ENCODE data around the gene PDE1C. TPM values are rescaled to one million over a fixed set of nuclear protein-coding genes. Genes with fewer than 3 reads are reported as not detected.
A peak's percentile ranks its signal among the peaks of the same experiment; 100 is the strongest.
"Not testable (repeated sequence)": the region's sequence is repeated elsewhere in the genome, so short reads cannot be mapped to it uniquely, and the experiment has no call there.

Gene PDE1C
- total RNA-seq, 1 donor from 2014 or later: 54.6 TPM

GRCh38 chr7:32089256-32089655, 19.0 kb upstream of the PDE1C start:
- H3K4me1 Mint-ChIP-seq (ENCODE audit: low read depth): peaks cover 27% of the 10 kb centered on the region
- no peak for DNase-seq (ENCODE audit: low spot score)
- H3K4me3 Mint-ChIP-seq (ENCODE audit: unreplicated experiment): no peak overlapping the region
- no peaks in the 10 kb centered on the region for H3K36me3 Mint-ChIP-seq (ENCODE audit: low read depth)
- no peaks in the 10 kb centered on the region for H3K27me3 Mint-ChIP-seq (ENCODE audit: low read depth)
- no peaks in the 10 kb centered on the region for H3K9me3 Mint-ChIP-seq (ENCODE audit: low read depth)
- H3K27ac Mint-ChIP-seq (ENCODE audit: unreplicated experiment): no peak overlapping the region
- TF ChIP-seq, protein P1, sequence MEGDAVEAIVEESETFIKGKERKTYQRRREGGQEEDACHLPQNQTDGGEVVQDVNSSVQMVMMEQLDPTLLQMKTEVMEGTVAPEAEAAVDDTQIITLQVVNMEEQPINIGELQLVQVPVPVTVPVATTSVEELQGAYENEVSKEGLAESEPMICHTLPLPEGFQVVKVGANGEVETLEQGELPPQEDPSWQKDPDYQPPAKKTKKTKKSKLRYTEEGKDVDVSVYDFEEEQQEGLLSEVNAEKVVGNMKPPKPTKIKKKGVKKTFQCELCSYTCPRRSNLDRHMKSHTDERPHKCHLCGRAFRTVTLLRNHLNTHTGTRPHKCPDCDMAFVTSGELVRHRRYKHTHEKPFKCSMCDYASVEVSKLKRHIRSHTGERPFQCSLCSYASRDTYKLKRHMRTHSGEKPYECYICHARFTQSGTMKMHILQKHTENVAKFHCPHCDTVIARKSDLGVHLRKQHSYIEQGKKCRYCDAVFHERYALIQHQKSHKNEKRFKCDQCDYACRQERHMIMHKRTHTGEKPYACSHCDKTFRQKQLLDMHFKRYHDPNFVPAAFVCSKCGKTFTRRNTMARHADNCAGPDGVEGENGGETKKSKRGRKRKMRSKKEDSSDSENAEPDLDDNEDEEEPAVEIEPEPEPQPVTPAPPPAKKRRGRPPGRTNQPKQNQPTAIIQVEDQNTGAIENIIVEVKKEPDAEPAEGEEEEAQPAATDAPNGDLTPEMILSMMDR (IDR thresholded peaks at IDR 0.05): no peak

DNA sequence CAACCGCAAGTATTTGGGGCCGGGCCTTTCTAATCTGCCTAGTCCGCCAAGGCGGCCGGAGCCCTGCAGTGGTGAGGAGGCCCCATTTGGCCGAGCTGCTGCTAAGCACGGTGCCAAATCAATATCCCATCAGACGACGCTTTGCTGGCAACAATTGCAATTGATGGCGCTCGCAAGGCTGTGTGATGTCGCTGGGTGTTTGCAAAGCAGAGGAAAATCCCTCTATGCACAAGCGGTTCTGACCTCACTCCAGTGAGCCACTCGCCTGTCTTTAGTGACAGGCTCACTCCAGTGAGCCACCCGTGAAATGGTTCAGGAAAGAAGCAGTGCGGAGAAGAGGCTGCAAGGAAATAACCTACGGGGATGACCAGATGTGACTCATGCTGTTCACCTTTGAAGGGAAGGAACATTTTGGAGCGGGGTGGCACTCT, 18.3 kb upstream of the PDE1C start:
- Mint-ChIP-seq H3K4me3 (ENCODE audit: unreplicated experiment) (no peak overlapping the region), H3K4me1 (ENCODE audit: low read depth) (peaks cover 19% of the 10 kb centered on the region), H3K36me3 (ENCODE audit: low read depth) (no peaks in the 10 kb centered on the region), H3K9me3 (ENCODE audit: low read depth) (no peaks in the 10 kb centered on the region), H3K27me3 (ENCODE audit: low read depth) (no peaks in the 10 kb centered on the region), H3K27ac (ENCODE audit: unreplicated experiment) (no peak overlapping the region)
- no peak for DNase-seq (ENCODE audit: low spot score)
- TF ChIP-seq, protein P1 (IDR thresholded peaks at IDR 0.05): no peak

- Mint-ChIP-seq H3K27ac (ENCODE audit: unreplicated experiment) (no peak overlapping the region), H3K27me3 (ENCODE audit: low read depth) (no peaks in the 10 kb centered on the region), H3K4me1 (ENCODE audit: low read depth) (peaks cover 18% of the 10 kb centered on the region), H3K36me3 (ENCODE audit: low read depth) (peaks cover 3% of the 10 kb centered on the region), H3K9me3 (ENCODE audit: low read depth) (peaks cover 7% of the 10 kb centered on the region), H3K4me3 (ENCODE audit: unreplicated experiment) (no peak overlapping the region)
- TF ChIP-seq, protein P1 (IDR thresholded peaks at IDR 0.05): no peak
- no peak for DNase-seq (ENCODE audit: low spot score)
Observed at GRCh38 chr7:32079510-32079909, 9.3 kb upstream of the PDE1C start.

- Mint-ChIP-seq H3K27ac (ENCODE audit: unreplicated experiment) (no peak overlapping the region), H3K36me3 (ENCODE audit: low read depth) (peaks cover 3% of the 10 kb centered on the region), H3K4me3 (ENCODE audit: unreplicated experiment) (no peak overlapping the region), H3K27me3 (ENCODE audit: low read depth) (no peaks in the 10 kb centered on the region), H3K4me1 (ENCODE audit: low read depth) (peaks cover 18% of the 10 kb centered on the region), H3K9me3 (ENCODE audit: low read depth) (peaks cover 7% of the 10 kb centered on the region)
- TF ChIP-seq, protein P1 (IDR thresholded peaks at IDR 0.05): no peak
- DNase-seq (ENCODE audit: low spot score): no peak
Observed at GRCh38 chr7:32078824-32079223, 8.6 kb upstream of the PDE1C start.

DNA sequence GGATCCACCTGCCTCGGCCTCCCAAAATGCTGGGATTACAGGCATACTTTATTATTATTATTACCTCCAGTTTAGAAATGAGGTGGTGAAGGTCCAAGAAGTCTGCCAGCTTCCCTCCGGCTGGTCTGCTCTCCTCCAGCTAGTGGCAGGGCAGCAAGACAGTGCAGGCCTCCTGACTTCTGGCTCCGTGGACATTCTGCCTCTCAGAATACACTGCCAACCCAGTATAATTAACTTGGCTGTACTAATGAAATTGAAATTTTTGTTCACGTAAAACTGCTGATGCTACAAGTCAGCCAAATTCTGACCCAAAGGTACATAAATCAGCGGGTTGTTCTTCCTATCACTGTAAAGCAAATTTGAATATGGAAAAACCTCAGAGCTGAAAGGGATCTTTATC, 7.6 kb upstream of the PDE1C start:
- H3K36me3 Mint-ChIP-seq (ENCODE audit: low read depth): peaks cover 3% of the 10 kb centered on the region
- no peak overlapping the region for H3K4me3 Mint-ChIP-seq (ENCODE audit: unreplicated experiment)
- peaks cover 7% of the 10 kb centered on the region for H3K9me3 Mint-ChIP-seq (ENCODE audit: low read depth)
- peaks cover 23% of the 10 kb centered on the region for H3K4me1 Mint-ChIP-seq (ENCODE audit: low read depth)
- no peak for DNase-seq (ENCODE audit: low spot score)
- no peaks in the 10 kb centered on the region for H3K27me3 Mint-ChIP-seq (ENCODE audit: low read depth)
- TF ChIP-seq, protein P1 (IDR thresholded peaks at IDR 0.05): no peak
- H3K27ac Mint-ChIP-seq (ENCODE audit: unreplicated experiment): no peak overlapping the region

GRCh38 chr7:32076802-32077201, 6.6 kb upstream of the PDE1C start:
- not testable (repeated sequence) for H3K9me3 Mint-ChIP-seq (ENCODE audit: low read depth); H3K27me3 Mint-ChIP-seq (ENCODE audit: low read depth); DNase-seq (ENCODE audit: low spot score); H3K4me3 Mint-ChIP-seq (ENCODE audit: unreplicated experiment); H3K36me3 Mint-ChIP-seq (ENCODE audit: low read depth)
- Mint-ChIP-seq H3K4me1 (ENCODE audit: low read depth) (peaks cover 33% of the 10 kb centered on the region), H3K27ac (ENCODE audit: unreplicated experiment) (peak overlapping the region; percentile 20)
